Measurements from ENCODE around the gene RPAP3.

Gene RPAP3

DNA sequence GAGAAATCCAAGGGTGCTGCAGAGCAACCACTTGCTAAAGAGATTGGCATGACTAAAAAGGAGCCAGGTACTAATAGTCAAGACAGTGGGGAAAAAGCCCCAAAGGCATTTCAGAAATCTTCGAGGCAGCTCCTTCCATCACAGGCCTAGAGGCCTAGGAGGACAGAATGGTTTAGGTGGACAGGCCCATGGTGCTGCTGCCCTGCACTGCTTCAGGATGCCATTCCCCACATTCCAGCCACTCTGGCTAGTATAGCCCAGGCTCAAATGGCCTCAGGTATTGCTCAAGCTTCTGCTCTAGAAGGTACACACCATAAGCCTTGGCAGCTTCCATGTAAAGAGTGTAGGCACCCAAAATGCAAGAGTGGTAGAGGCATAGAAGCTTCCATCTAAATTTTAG, 92.9 kb downstream of the RPAP3 start:
- DNase-seq (ENCODE audit: extremely low read depth in 1 of 2, low read depth in 1 of 2) = no peak

DNA sequence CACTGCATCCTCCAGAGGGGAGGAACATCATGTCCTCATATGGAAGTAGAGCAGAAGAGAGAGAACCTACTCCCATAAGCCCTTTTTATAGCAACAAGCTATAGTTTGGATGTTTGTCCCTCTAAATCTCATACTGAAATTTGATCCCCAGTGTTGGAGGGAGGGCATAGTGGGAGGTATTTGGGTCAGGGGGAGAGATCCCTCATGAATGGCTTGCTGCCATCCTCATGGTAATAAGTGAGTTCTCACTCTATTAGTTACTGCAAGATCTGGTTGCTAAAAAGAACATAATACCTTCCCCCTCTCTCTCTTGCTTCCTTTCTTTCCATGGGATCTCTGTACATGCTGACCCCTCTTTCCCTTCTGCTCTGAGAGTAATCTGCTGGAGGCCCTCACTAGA, 93.9 kb downstream of the RPAP3 start:
- DNase-seq (ENCODE audit: extremely low read depth in 1 of 2, low read depth in 1 of 2) = no peak
